ENCODE results near the gene SF3A2. TPM values are rescaled to one million over a fixed set of nuclear protein-coding genes. Genes with fewer than 3 reads are reported as not detected.
"Not testable (repeated sequence)": the region's sequence is repeated elsewhere in the genome, so short reads cannot be mapped to it uniquely, and the experiment has no call there.

Gene SF3A2
- total and polyA plus RNA-seq, 9 donors: 23.8 to 89.9 (median 73.6) TPM

DNA sequence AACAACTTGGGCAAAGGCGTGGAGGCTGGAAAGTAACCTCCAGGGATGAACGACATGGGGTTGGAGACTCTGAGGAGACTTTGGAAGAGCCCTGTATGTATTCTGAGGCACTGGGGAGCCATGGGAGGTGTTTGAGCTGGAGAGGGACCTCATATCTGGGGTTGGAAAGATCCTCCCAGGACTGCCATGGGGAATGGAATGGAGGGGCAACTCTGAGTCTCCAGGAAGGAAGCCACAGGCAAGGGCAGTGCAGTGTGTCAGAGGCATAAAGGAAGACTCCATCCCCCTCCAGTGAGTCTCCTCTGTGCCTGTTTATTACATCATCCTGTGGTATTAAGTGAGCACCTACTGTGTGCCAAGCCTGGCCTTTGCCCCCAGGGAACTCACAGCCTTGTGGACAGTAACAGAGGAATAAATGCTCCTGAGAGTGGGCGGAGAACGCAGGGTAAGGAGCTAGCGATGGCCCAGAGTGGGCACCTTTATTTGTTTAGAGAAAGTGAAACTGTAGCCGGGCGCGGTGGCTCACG lies 37.6 kb downstream of the SF3A2 start:
- H3K4me3 ChIP-seq (ENCODE audit: low read length): no peak overlapping the region
- H3K27ac ChIP-seq (ENCODE audit: low read length): peak overlapping the region; percentile 48
- H3K9me3 ChIP-seq (replicated peaks; ENCODE audit: control insufficient read depth, low read depth, low read length): no peaks in the 10 kb centered on the region
- peak; percentile 13 for DNase-seq
- peaks cover 48% of the 10 kb centered on the region for H3K4me1 ChIP-seq (ENCODE audit: control insufficient read depth, insufficient read depth, low read length)
- peaks cover 24% of the 10 kb centered on the region for H3K36me3 ChIP-seq (ENCODE audit: control insufficient read depth, insufficient read depth, low read length)
- H3K27me3 ChIP-seq (ENCODE audit: control insufficient read depth, insufficient read depth, low read length): no peaks in the 10 kb centered on the region
- WGBS (ENCODE audit: insufficient coverage): 84% methylated on average over 5 of the region's 9 CpGs

DNA sequence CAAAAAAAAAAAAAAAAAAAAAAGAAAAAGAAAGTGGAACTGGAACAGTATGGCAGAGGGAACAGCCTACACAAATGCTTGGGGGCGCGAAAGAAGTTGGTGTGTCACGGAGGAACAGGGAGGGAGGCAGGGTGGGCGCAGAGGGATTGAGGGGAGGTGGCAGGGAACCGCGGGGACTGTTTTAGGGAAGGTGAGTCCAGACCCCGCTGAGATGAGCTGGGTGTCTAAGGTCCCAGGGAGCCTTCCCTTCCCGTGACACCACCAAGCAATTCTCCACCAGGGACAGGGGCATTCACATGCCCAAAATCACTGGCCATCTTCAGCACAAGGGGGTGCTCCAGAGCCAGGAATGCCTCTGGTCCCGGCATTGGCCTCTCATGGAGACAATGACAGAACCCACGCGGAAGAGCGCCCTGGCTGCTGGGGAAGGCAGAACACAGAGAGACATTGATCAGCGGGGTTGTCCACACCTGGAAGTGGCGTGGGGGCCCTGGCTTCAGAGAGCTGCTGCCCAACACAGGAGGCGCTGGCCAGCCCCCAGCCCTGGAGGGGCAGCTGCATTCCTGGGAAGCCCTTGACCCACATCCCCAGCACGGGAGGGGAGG lies 38.4 kb downstream of the SF3A2 start:
- no peak overlapping the region for H3K27ac ChIP-seq (ENCODE audit: low read length)
- H3K4me1 ChIP-seq (ENCODE audit: control insufficient read depth, insufficient read depth, low read length): peaks cover 48% of the 10 kb centered on the region
- no peak overlapping the region for H3K4me3 ChIP-seq (ENCODE audit: low read length)

DNA sequence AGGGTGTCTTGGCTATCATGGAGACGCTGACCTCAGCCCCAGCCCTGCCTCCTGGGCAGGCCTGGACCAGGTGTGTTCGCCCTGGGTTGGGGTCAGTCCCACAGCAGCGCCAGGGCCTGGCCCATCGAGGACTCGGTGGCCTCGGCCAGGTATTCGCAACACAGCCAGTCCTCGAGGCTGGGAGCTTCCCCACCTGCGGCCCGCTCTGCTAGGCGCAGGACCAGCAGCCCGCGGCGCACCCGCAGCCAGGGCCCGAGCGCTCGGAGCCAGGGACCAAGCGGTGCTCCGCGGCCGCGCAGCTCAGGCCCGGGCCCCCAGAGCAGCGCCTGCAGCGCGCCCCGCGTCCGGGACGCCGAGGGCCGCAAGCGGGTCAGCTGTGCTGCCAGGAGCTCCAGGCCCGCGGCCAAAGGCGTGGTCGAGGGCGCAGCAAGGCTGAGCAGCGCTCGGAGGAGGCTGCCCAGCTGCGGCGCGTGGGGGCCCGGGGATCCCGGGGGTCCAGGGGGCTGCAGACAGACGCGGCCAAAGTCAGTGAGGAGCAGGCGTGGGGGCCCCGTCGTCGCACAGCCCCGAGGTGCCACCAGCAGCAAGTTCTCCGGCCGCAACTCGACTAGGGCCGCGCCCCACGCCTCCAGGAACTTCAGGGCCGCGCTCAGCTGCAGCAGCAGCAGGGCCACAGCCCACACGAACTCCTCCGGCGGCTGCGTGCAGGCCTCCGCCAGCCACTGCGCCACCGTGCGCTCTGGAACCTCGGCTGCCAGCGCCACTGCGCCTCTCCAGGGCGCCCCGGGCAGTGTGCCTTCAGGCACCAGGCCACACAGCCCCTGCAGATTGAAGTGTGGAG lies 39.2 kb downstream of the SF3A2 start:
- Histone ChIP-seq H3K9me3 (replicated peaks; ENCODE audit: control insufficient read depth, low read depth, low read length) (no peaks in the 10 kb centered on the region), H3K27ac (ENCODE audit: low read length) (no peak overlapping the region), H3K4me1 (ENCODE audit: control insufficient read depth, insufficient read depth, low read length) (peaks cover 48% of the 10 kb centered on the region), H3K27me3 (ENCODE audit: control insufficient read depth, insufficient read depth, low read length) (peaks cover 2% of the 10 kb centered on the region), H3K4me3 (ENCODE audit: low read length) (no peak overlapping the region), H3K36me3 (ENCODE audit: control insufficient read depth, insufficient read depth, low read length) (peaks cover 24% of the 10 kb centered on the region)
- WGBS (ENCODE audit: insufficient coverage): 48% methylated on average over 74 of the region's 74 CpGs
- DNase-seq: peak; percentile 58

More for the DNA sequence above, 38.4 kb downstream of the SF3A2 start:
- 45% methylated on average over 13 of the region's 16 CpGs for WGBS (ENCODE audit: insufficient coverage)
- peak; percentile 77 for DNase-seq
- peaks cover 24% of the 10 kb centered on the region for H3K36me3 ChIP-seq (ENCODE audit: control insufficient read depth, insufficient read depth, low read length)
- H3K9me3 ChIP-seq (replicated peaks; ENCODE audit: control insufficient read depth, low read depth, low read length): no peaks in the 10 kb centered on the region
- no peaks in the 10 kb centered on the region for H3K27me3 ChIP-seq (ENCODE audit: control insufficient read depth, insufficient read depth, low read length)

DNA sequence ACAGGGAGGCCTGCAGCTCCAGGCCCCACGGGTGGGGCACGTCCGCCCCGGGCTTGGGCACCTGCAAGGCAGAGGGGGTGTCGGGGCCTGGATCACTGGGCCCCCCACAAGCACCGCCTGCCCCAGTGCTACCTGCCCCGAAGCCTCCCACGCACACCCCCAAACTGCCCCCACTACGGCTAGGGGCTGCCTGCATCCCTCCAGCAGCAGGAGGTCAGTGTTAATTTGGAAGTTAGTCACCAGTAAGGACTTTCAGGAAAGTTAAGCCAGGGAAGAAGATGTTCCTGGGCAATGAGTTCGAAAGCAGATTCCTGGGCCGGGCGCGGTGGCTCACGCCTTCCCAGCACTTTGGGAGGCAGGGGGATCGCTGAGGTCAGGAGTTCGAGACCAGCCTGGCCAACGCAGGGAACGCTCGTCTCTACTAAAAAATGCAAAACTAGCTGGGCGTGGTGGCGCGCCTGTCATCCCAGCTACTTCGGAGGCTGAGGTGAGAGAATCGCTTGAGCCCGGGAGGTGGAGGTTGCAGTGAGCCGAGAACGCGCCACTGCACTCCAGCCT lies 39.9 kb downstream of the SF3A2 start:
- Histone ChIP-seq H3K36me3 (ENCODE audit: control insufficient read depth, insufficient read depth, low read length) (peaks cover 19% of the 10 kb centered on the region), H3K4me1 (ENCODE audit: control insufficient read depth, insufficient read depth, low read length) (peaks cover 42% of the 10 kb centered on the region), H3K9me3 (replicated peaks; ENCODE audit: control insufficient read depth, low read depth, low read length) (no peaks in the 10 kb centered on the region), H3K27me3 (ENCODE audit: control insufficient read depth, insufficient read depth, low read length) (peaks cover 2% of the 10 kb centered on the region), H3K4me3 (ENCODE audit: low read length) (no peak overlapping the region), H3K27ac (ENCODE audit: low read length) (no peak overlapping the region)
- DNase-seq: no peak
- 82% methylated on average over 19 of the region's 28 CpGs for WGBS (ENCODE audit: insufficient coverage)

DNA sequence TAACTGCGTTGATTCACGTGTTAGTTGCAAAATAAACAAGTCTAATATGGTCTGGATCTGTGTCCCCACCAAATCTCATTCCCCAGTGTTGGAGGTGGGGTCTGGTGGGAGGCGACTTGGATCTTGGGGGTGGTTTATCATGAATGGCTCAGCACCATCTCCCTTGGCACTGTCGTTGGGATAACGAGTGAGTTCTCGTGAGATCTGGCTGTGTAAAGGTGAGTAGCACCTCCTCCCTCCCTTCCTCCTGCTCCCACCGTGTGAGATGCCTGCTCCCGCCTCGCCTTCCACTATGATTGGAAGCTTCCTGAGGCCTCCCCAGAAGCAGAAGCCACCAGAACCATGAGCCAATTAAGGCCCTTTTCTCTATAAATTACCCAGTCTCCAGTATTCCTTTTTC lies 40.5 kb downstream of the SF3A2 start:
- 63% methylated on average over 3 of the region's 9 CpGs for WGBS (ENCODE audit: insufficient coverage)
- DNase-seq: no peak
- H3K4me1 ChIP-seq (ENCODE audit: control insufficient read depth, insufficient read depth, low read length): peaks cover 43% of the 10 kb centered on the region
- no peak overlapping the region for H3K27ac ChIP-seq (ENCODE audit: low read length)
- peaks cover 14% of the 10 kb centered on the region for H3K36me3 ChIP-seq (ENCODE audit: control insufficient read depth, insufficient read depth, low read length)
- no peak overlapping the region for H3K4me3 ChIP-seq (ENCODE audit: low read length)
- H3K27me3 ChIP-seq (ENCODE audit: control insufficient read depth, insufficient read depth, low read length): peaks cover 8% of the 10 kb centered on the region
- no peaks in the 10 kb centered on the region for H3K9me3 ChIP-seq (replicated peaks; ENCODE audit: control insufficient read depth, low read depth, low read length)

DNA sequence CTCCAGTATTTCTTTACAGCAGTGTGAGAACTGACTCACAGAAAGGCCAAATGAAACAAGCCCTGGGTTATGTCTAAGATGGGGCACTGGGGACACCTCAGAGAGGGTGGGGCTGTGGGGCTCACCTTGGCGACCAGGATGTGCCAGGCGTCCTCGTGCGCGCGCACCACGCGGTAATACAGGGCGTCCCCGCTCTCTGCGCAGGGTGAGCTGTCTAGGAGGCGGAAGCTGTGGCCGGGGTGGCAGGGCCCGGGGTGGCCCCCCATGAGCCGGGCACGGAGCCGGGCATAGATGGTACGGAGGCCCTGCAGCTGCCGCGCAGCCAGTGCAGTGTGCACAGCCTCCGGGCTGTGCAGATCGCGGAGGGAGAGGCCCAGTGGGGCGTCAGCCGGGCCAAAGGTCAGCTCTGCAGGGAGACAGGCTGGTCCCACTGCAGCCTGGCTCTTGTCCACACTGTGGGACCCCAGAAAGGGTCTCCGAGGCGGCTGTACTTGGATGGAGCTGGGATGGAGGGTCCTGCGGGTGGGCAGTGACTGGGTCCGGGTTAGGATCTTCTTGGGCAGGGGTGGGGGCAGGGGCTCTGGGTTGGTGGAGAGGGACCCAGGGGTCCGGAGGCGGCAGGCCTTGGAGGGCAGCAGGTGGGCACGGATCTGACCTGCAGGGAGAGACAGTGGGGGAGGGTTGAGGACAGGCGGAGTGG lies 42.0 kb downstream of the SF3A2 start:
- H3K27ac ChIP-seq (ENCODE audit: low read length): no peak overlapping the region
- no peaks in the 10 kb centered on the region for H3K9me3 ChIP-seq (replicated peaks; ENCODE audit: control insufficient read depth, low read depth, low read length)
- WGBS (ENCODE audit: insufficient coverage): 82% methylated on average over 28 of the region's 33 CpGs
- peaks cover 5% of the 10 kb centered on the region for H3K36me3 ChIP-seq (ENCODE audit: control insufficient read depth, insufficient read depth, low read length)
- no peak for DNase-seq
- H3K4me1 ChIP-seq (ENCODE audit: control insufficient read depth, insufficient read depth, low read length): peaks cover 35% of the 10 kb centered on the region
- H3K27me3 ChIP-seq (ENCODE audit: control insufficient read depth, insufficient read depth, low read length): peaks cover 20% of the 10 kb centered on the region
- H3K4me3 ChIP-seq (ENCODE audit: low read length): no peak overlapping the region

DNA sequence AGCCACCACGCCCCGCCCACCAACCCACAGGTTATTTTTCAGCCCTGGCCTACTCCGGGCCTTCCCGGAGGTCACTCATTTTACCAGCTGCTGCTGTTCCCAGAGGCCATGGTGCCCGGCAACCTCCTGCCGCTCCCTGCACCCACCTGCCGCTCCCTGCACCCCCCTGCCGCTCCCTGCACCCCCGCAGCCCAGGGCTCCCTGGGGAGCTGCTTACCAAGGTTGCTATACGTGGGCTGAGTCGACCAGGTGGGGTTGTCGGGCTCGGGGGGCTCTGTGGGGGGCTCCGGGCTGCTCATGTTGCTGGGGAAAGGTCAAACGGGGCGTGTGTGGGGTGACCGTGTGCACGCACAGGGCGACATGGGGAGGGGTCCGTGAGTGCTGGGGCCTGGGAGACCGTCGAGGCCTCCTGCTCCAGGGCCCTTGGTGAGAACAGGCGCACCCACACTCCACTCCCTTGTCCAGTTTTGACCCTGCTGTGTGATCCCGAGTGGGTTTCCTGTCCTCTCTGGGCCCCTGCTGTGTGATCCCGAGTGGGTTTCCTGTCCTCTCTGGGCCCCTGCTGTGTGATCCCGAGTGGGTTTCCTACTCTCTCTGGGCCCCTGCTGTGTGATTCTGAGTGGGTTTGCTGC lies 44.1 kb downstream of the SF3A2 start:
- H3K4me1 ChIP-seq (ENCODE audit: control insufficient read depth, insufficient read depth, low read length): peaks cover 18% of the 10 kb centered on the region
- H3K4me3 ChIP-seq (ENCODE audit: low read length): no peak overlapping the region
- WGBS (ENCODE audit: insufficient coverage): 57% methylated on average over 22 of the region's 26 CpGs
- H3K27me3 ChIP-seq (ENCODE audit: control insufficient read depth, insufficient read depth, low read length): peaks cover 24% of the 10 kb centered on the region
- no peaks in the 10 kb centered on the region for H3K9me3 ChIP-seq (replicated peaks; ENCODE audit: control insufficient read depth, low read depth, low read length)
- no peak for DNase-seq
- no peak overlapping the region for H3K27ac ChIP-seq (ENCODE audit: low read length)
- no peaks in the 10 kb centered on the region for H3K36me3 ChIP-seq (ENCODE audit: control insufficient read depth, insufficient read depth, low read length)

DNA sequence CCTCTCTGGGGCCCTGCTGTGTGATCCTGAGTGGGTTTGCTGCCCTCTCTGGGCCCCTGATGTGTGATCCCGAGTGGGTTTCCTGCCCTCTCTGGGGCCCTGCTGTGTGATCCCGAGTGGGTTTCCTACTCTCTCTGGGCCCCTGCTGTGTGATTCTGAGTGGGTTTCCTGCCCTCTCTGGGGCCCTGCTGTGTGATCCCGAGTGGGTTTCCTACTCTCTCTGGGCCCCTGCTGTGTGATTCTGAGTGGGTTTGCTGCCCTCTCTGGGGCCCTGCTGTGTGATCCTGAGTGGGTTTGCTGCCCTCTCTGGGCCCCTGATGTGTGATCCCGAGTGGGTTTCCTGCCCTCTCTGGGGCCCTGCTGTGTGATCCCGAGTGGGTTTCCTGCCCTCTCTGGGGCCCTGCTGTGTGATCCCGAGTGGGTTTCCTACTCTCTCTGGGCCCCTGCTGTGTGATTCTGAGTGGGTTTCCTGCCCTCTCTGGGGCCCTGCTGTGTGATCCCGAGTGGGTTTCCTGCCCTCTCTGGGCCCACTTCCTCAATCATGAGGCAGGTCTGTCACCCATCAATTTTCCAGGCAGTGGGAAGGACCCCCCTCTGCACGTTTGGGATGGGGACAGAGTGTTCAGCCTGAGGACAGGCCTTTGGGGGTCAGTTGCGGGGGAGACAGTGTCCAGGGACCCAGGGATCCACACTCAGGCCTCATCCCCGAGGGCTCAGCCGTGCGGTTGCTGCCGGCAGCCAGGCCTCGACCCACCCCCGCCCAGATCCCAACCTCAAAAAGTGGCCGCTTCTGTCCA lies 44.8 kb downstream of the SF3A2 start:
- Histone ChIP-seq H3K4me3 (ENCODE audit: low read length) (peak overlapping the region; percentile 14), H3K27me3 (ENCODE audit: control insufficient read depth, insufficient read depth, low read length) (peaks cover 30% of the 10 kb centered on the region), H3K4me1 (ENCODE audit: control insufficient read depth, insufficient read depth, low read length) (peaks cover 11% of the 10 kb centered on the region)
- H3K9me3 ChIP-seq (replicated peaks; ENCODE audit: control insufficient read depth, low read depth, low read length); H3K36me3 ChIP-seq (ENCODE audit: control insufficient read depth, insufficient read depth, low read length); H3K27ac ChIP-seq (ENCODE audit: low read length); DNase-seq: not testable (repeated sequence)
- WGBS (ENCODE audit: insufficient coverage): 0% methylated on average over 1 of the region's 16 CpGs
